ENCODE data around the gene FGD4.

Gene FGD4

DNA sequence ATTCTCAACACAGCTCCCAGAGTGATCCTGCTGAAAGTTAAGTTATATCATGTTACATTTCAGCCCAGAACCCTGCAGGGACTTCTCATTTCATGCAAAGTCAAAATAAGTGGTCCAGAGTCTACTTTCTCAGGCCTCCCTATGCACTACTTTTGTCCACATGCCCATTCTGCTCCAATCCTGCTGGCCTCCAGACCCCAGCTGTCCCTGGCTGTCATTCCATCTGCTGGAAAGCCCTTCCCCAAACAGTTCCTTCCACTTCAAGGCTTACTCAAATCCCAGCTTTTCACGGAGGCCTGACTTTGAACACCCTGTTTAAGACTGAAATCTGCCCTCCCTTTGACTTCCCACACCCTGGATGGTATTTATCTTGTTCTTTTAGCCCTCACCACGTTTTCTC lies 169.9 kb downstream of the FGD4 start:
- no peak for DNase-seq

- no peak for DNase-seq
These were observed 175.2 kb downstream of the FGD4 start for GRCh38 chr12:32574585-32574984.

- DNase-seq = no peak
These were observed 178.0 kb downstream of the FGD4 start for GRCh38 chr12:32577328-32577727.

DNA sequence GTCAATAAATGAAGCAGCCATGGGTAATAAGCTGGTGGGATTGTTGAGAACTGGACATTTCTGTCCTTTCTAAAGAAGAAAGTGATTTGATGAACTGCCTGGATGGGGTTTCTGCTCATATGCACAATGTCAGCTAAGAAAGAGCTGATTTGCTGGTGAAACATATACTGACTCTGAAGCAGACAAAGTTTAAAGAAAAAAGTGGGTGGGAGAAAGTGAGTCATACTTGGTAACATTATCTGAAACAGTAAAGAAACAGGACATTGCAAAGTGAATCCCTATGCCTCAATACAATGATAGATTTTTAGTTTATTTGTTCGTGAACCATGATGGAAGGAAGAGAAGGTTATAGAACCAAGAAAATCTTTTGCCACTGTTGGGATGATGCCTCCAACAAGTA lies 184.2 kb downstream of the FGD4 start:
- DNase-seq = no peak

DNA sequence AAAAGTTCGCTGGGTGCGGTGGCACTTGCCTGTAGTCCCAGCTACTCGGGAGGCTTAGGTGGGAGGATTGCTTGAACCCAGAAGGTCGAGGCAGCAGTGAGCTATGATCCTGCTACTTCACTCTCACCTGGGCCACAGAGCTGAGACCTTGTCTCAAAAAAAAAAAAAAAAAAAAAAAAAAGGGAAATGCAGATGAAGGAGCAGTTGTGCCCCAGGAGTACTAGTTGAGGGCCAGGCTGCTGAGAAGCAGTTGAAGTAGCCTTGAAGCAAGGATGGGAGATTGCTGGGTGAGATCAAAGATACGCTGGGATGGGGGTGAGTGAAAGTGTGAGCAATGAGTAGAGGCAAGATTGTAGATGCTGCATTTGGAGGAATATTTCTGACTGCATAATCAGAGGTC lies 186.3 kb downstream of the FGD4 start:
- DNase-seq = no peak

- no peak for DNase-seq
These were observed 187.0 kb downstream of the FGD4 start for GRCh38 chr12:32586390-32586789.

DNA sequence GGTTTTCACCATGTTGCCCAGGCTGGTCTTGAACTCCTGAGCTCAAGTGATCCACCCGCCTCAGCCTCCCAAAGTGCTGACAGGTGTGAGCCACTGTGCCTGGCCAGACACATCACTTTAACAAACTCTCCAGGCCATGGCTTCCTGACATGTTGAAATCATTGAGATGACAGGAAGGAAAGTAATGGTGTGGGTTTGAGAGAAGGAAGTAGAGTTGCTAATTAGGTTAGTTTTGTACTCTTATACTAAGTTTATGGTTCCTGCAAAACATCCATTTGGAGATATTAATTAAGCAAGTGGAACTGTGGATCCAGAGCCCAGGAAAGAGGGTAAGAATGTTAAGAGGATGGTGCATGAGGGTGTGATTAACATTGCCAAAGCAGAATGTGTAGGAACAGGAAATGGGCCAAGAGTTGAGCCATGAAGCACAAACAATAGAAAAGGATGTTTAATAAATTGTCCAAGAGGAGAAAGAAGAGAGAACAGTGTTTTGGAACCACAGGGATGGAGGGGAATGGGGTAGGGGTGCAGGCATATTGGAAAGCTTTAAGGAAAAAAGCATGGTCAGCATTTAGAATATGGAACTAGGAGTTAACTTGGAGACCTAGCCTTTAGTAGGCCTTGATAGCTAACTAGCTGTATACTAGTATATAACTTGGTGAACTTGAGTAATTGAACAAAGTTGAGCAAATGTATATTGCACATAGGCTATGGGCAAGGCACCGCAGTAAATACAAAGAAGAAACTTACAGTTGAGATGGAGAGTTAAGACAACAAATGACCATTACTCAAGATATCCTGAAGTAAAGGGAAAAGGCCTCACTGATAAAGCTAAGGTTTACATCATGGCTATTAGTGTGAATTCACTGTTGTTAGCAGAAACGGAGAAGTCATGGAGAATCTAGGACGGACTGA lies 188.5 kb downstream of the FGD4 start:
- no peak for DNase-seq

- DNase-seq = no peak
These were observed 189.2 kb downstream of the FGD4 start for GRCh38 chr12:32588604-32589003.

GRCh38 chr12:32589165-32589865 lies 190.0 kb downstream of the FGD4 start:
- no peak for DNase-seq

- no peak for DNase-seq
These were observed 195.9 kb downstream of the FGD4 start for GRCh38 chr12:32595251-32595650.

DNA sequence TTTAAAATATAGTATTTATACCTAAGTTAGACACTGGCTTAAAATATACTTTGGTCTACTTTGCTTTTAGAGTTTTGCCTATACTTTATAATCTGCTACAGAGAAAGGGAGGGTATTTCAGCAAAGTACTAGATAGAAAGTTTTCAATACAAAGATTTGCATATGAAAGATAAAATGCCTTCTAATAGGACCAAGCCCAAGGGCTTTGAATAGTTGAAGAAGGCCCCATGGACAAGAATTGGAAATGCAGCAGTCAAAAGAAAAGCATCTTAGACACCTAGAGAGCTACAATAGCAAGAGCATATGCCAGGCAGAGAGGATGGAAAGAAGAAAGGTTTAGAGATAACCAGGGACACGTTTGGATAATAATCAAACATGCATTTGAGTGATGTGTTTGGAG lies 196.7 kb downstream of the FGD4 start:
- no peak for DNase-seq

GRCh38 chr12:32598688-32599087 lies 199.3 kb downstream of the FGD4 start:
- DNase-seq = no peak

GRCh38 chr12:32600681-32601080 lies 201.3 kb downstream of the FGD4 start:
- no peak for DNase-seq

DNA sequence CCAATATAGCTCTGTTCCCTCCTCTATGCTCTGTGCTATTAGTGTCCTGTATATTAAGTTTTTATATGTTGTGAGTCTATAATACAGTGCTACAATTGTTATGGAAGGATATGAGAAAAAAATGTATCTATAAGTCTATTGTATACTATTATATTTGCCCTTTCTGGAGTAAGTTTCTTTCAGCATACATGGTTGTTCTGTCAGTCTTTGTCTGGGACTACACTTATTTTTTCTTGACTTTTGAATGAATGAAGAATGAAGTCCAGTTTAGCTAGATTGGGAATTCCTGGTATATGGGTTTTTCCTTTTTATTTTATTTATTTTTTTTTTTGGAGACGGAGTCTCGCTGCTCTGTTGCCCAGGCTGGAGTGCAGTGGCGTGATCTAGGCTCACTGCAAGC lies 203.7 kb downstream of the FGD4 start:
- DNase-seq = no peak

DNA sequence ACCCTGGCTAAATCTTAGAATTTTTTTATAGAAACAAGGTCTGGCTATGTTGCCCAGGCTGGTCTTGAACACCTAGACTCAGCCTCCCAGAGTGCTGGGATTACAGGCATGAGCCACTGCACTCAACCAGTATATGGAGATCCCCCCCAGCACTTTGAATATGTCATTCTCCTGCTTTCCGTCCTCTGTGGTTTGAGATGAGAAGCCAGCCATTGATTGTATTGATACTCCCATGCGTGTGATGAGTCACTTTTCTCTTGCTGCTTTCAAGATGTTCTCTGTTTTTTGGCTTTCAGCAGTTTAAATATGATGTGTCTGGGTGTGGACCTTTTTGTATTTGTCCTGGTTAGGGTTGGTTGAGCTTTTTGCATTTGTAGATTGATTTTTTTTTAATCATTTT lies 204.5 kb downstream of the FGD4 start:
- DNase-seq = no peak

DNA sequence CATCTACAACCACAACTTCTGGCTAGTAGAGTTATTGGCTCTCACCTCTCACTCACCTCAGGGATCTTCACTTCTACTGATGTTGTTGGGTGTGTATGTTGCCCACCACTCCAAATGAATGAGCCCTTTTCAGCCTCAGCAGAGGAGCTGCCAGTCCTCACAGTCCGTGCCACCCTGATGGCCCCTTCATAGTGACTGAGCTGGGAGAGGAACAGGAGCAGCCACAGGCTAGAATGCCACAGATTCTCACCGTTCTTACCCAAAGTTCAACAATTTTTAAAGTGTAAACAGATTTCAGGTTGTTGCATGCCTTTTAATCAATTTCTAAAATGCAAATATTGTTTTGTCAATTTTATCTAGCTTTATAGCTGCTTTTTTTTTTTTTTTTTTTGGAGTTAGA lies 205.2 kb downstream of the FGD4 start:
- DNase-seq = no peak

GRCh38 chr12:32605326-32606095 lies 206.2 kb downstream of the FGD4 start:
- DNase-seq = no peak

DNA sequence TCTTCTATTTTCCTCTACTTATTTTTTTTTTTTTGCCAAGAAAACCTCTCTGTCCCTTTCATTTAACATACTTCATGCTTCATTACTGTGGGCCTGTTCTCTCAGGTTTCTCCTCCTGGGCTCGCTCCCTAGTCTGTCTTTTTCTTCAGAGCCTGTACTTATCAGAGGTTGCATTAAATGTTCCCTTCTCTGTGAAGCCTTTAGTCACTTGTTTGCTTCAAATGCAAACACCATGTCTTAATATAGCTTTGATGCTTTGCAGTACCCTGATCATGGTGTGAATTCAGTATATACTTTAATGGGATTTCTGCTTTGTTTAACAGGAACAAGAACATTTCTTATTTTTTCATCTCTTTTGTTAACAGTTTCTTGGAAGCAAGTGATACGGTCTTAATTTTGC lies 207.1 kb downstream of the FGD4 start:
- DNase-seq = no peak

DNA sequence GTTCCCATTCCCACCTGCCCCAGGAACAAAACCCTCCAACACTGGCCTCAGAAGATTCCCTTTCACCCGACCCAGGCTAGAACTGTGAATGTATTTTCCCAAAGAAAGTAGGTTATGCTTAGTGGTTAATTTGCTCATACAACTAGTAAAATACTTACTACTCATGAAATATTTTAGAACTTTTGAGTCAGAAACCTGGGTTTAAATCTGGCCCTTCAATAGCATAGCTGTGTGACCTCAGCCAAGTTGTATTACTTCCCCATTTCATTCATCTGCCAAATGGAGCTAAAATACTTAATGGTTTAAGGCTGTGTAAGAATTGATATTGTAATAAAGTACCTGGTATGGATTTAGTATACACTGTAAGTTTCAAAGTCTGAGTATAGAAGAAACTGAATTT lies 210.6 kb downstream of the FGD4 start:
- DNase-seq = no peak

- no peak for DNase-seq
These were observed 212.6 kb downstream of the FGD4 start for GRCh38 chr12:32611986-32612385.

GRCh38 chr12:32612658-32613614 lies 213.6 kb downstream of the FGD4 start:
- DNase-seq = no peak

DNA sequence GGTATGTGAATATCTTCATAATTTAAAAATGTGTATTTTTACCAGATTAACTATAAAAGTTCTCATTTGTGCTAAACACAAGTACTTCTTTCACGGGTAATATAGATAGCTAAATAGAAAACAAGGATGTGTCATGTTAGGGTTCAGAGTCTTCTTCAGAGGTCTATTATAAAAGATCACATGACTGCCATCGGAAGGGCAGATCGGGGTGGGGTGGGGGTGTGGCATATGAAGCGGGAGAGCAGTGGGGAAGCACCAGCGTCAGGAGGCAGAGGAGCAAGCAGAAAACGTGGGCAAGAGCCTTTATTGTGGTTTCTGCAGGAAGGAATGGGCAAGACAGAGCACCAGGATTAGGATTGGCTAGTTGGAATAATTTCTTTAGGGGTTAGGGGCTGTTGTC lies 216.1 kb downstream of the FGD4 start:
- no peak for DNase-seq
